H1 (cell line): ENCODE measurements around the gene CROCC2. TPM values are rescaled to one million over a fixed set of nuclear protein-coding genes. Genes with fewer than 3 reads are reported as not detected.

ENCODE experiments used
- CTCF ChIA-PET: fragments of 300-600 bp; sonication (Branson Sonifier 250); formaldehyde crosslinking; loops from one replicate; lab custom pipeline; 2021; ENCODE audit not compliant: partially characterized antibody; lab: Charles Lee
- POLR2A ChIA-PET: fragments of 300-600 bp; sonication (Branson Sonifier 250); formaldehyde crosslinking; loops from one replicate; lab custom pipeline; 2021; ENCODE audit warnings: inconsistent platforms; ENCODE audit not compliant: partially characterized antibody; lab: Charles Lee
- DNase-seq, 2 experiments: peaks; one replicate each; pipeline versions ENCODE4 v3.0.0 to v3.0.0-alpha.2; 2010 to 2022; ENCODE audit warnings: low spot score in 2 of 2, low read depth in 1 of 2, mixed read lengths in 1 of 2
- FAIRE-seq: peaks from 2 replicates; lab custom pipeline; 2011; peaks lifted over from hg19 to GRCh38; lab: Jason Lieb, UNC
- H2AFZ ChIP-seq: 2 replicates; pipeline ENCODE4 v1.8.1; 2012; ENCODE audit warnings: low read length, inconsistent platforms
- H2AK5ac ChIP-seq: 2 replicates; pipeline ENCODE4 v1.6.1; 2013; ENCODE audit warnings: low read depth, low read length
- H2BK120ac ChIP-seq: replicated peaks from 2 replicates; pipeline ENCODE3; 2013; ENCODE audit warnings: low read depth, low read length, inconsistent platforms
- H2BK12ac ChIP-seq: 2 replicates; pipeline ENCODE4 v1.6.1; 2013; ENCODE audit warnings: low read depth, low read length
- H2BK15ac ChIP-seq: 2 replicates; pipeline ENCODE4 v1.6.1; 2013; ENCODE audit warnings: low read length
- H2BK20ac ChIP-seq: 2 replicates; pipeline ENCODE4 v1.6.1; 2013; ENCODE audit warnings: low read length
- H2BK5ac ChIP-seq: 2 replicates; pipeline ENCODE4 v1.6.1; 2013; ENCODE audit warnings: low read depth, low read length
- H3K14ac ChIP-seq: 2 replicates; pipeline ENCODE4 v1.6.1; 2013; ENCODE audit warnings: inconsistent platforms; ENCODE audit not compliant: insufficient read length
- H3K18ac ChIP-seq: 2 replicates; pipeline ENCODE4 v1.6.1; 2013; ENCODE audit warnings: low read length; ENCODE audit errors: extremely low read depth
- H3K23ac ChIP-seq: 2 replicates; pipeline ENCODE4 v1.6.1; 2013; ENCODE audit warnings: inconsistent platforms; ENCODE audit not compliant: insufficient read length
- H3K23me2 ChIP-seq: 2 replicates; pipeline ENCODE4 v1.6.1; 2013; ENCODE audit warnings: low read depth, low read length
- H3K27ac ChIP-seq: 2 replicates; pipeline ENCODE4 v1.6.1; 2011; ENCODE audit warnings: low read depth, low read length, inconsistent platforms
- H3K27me3 ChIP-seq, 4 experiments: replicated peaks in 1 of 4; 1 replicate in 1 of 4; 2 replicates in 3 of 4; pipeline versions ENCODE4 v1.6.1 to v1.8.1; 2011 to 2013; ENCODE audit warnings: low read length in 3 of 4, mild to moderate bottlenecking in 3 of 4, inconsistent platforms in 2 of 4, mixed read lengths in 2 of 4, moderate library complexity in 1 of 4; ENCODE audit not compliant: control insufficient read depth in 3 of 4, insufficient read depth in 3 of 4; ENCODE audit errors: extremely low read depth in 1 of 4
- H3K36me3 ChIP-seq, 4 experiments: 2 replicates each; pipeline versions ENCODE4 v1.6.1 to v1.8.1; 2011 to 2013; ENCODE audit warnings: mild to moderate bottlenecking in 4 of 4, low read length in 3 of 4, moderate library complexity in 2 of 4, control low read depth in 1 of 4, inconsistent platforms in 1 of 4; ENCODE audit not compliant: insufficient read depth in 4 of 4, control insufficient read depth in 2 of 4
- H3K4ac ChIP-seq: replicated peaks from 2 replicates; pipeline ENCODE3; 2013; ENCODE audit warnings: low read length, low read depth, mixed read lengths, inconsistent platforms; ENCODE audit not compliant: insufficient read length
- H3K4me1 ChIP-seq, 4 experiments: replicated peaks in 1 of 4; 1 replicate in 1 of 4; 2 replicates in 3 of 4; pipeline versions ENCODE4 v1.6.1 to v1.8.1; 2011 to 2013; ENCODE audit warnings: low read length in 3 of 4, inconsistent platforms in 2 of 4, mixed read lengths in 1 of 4; ENCODE audit not compliant: insufficient read depth in 4 of 4, control insufficient read depth in 3 of 4
- H3K4me2 ChIP-seq, 2 experiments: 2 replicates each; pipeline versions ENCODE4 v1.6.1 to v1.8.1; 2011 to 2013; ENCODE audit warnings: low read depth in 2 of 2, low read length in 2 of 2, control low read depth in 1 of 2, inconsistent platforms in 1 of 2, mild to moderate bottlenecking in 1 of 2; ENCODE audit not compliant: insufficient read depth in 1 of 2
- H3K4me3 ChIP-seq, 4 experiments: fragments of 200-600, 300-600 bp in 1 of 4; sonication (generic), shearing (Covaris generic), sonication (Bioruptor Twin) in 1 of 4; 2 replicates each; pipeline versions ENCODE4 v1.5.1 to v1.8.1; 2011 to 2016; ENCODE audit warnings: low read length in 4 of 4, low read depth in 3 of 4, control low read depth in 2 of 4, inconsistent platforms in 2 of 4, mild to moderate bottlenecking in 2 of 4, mixed read lengths in 1 of 4, moderate library complexity in 1 of 4; ENCODE audit not compliant: insufficient read depth in 2 of 4; ENCODE audit errors: extremely low read depth in 1 of 4
- H3K56ac ChIP-seq: replicated peaks from 2 replicates; pipeline ENCODE3; 2013; ENCODE audit warnings: low read depth, mild to moderate bottlenecking, mixed read lengths, low read length, inconsistent platforms; ENCODE audit not compliant: insufficient read length
- H3K79me1 ChIP-seq: 2 replicates; pipeline ENCODE4 v1.6.1; 2013; ENCODE audit warnings: low read depth, low read length, control low read depth
- H3K79me2 ChIP-seq, 2 experiments: 2 replicates each; pipeline versions ENCODE4 v1.6.1 to v1.8.1; 2012 to 2013; ENCODE audit warnings: low read length in 2 of 2, mild to moderate bottlenecking in 2 of 2, inconsistent platforms in 1 of 2; ENCODE audit not compliant: insufficient read depth in 2 of 2, control insufficient read depth in 1 of 2
- H3K9ac ChIP-seq, 4 experiments: replicated peaks in 1 of 4; 1 replicate in 1 of 4; 2 replicates in 3 of 4; pipeline versions ENCODE4 v1.6.1 to v1.8.1; 2011 to 2013; ENCODE audit warnings: low read depth in 3 of 4, low read length in 3 of 4, control low read depth in 2 of 4, mild to moderate bottlenecking in 2 of 4, moderate library complexity in 2 of 4, inconsistent platforms in 1 of 4; ENCODE audit errors: extremely low read depth in 1 of 4
- H3K9me3 ChIP-seq, 2 experiments: 2 replicates each; pipeline versions ENCODE4 v1.6.1 to v1.8.1; 2012 to 2013; ENCODE audit warnings: mild to moderate bottlenecking in 2 of 2, moderate library complexity in 2 of 2, control low read depth in 1 of 2, inconsistent platforms in 1 of 2, low read depth in 1 of 2, low read length in 1 of 2, mixed read lengths in 1 of 2; ENCODE audit not compliant: insufficient read depth in 2 of 2
- H4K20me1 ChIP-seq, 2 experiments: replicated peaks in 1 of 2; 2 replicates each; pipeline versions ENCODE3 to v1.8.1; 2011 to 2013; ENCODE audit warnings: inconsistent platforms in 2 of 2, low read length in 2 of 2, mild to moderate bottlenecking in 1 of 2; ENCODE audit not compliant: insufficient read depth in 2 of 2, control insufficient read depth in 1 of 2
- H4K5ac ChIP-seq: 2 replicates; pipeline ENCODE4 v1.6.1; 2013; ENCODE audit warnings: low read length, low read depth, mixed read lengths, inconsistent platforms; ENCODE audit not compliant: insufficient read length
- H4K8ac ChIP-seq: 2 replicates; pipeline ENCODE4 v1.8.0; 2013; ENCODE audit warnings: mild to moderate bottlenecking, moderate library complexity, low read length, inconsistent platforms; ENCODE audit not compliant: insufficient read depth; ENCODE audit errors: extremely low read depth
- H4K91ac ChIP-seq: replicated peaks from 2 replicates; pipeline ENCODE3; 2013; ENCODE audit warnings: low read length, mixed read lengths, inconsistent platforms; ENCODE audit not compliant: insufficient read length
- ASH2L ChIP-seq: fragments of 200-600, 300-600 bp; sonication (generic); IDR thresholded peaks from one replicate; pipeline ENCODE4 v1.7.1; 2017; ENCODE audit warnings: low read length
- CTCF ChIP-seq, 3 experiments: IDR thresholded peaks; 1 replicate in 2 of 3; 2 replicates in 1 of 3; pipeline versions ENCODE4 v1.5.1 to v1.6.1; 2011; ENCODE audit warnings: low read length in 3 of 3, mild to moderate bottlenecking in 3 of 3, inconsistent platforms in 2 of 3, low read depth in 1 of 3, moderate library complexity in 1 of 3; ENCODE audit not compliant: insufficient read depth in 1 of 3; ENCODE audit errors: control extremely low read depth in 1 of 3
- E2F6 ChIP-seq: IDR thresholded peaks from 2 replicates; pipeline ENCODE4 v1.6.1; 2012; ENCODE audit warnings: inconsistent platforms
- RBBP5 ChIP-seq: IDR thresholded peaks from 2 replicates; pipeline ENCODE4 v1.7.1; 2012; ENCODE audit warnings: low read depth, mild to moderate bottlenecking, inconsistent platforms, low read length, moderate library complexity, borderline replicate concordance
- SP1 ChIP-seq: IDR thresholded peaks from 2 replicates; pipeline ENCODE4 v1.6.1; 2011; ENCODE audit warnings: low read depth, low read length
- SUZ12 ChIP-seq: fragments of 200-600 bp; sonication (generic); IDR thresholded peaks from 2 replicates; pipeline ENCODE4 v1.6.1; 2012; ENCODE audit warnings: mild to moderate bottlenecking, inconsistent platforms, low read length, moderate library complexity, mixed read lengths
- USF2 ChIP-seq: IDR thresholded peaks from 2 replicates; pipeline ENCODE4 v1.6.1; 2011; ENCODE audit warnings: low read length, improper control_type of control experiment
- WGBS, 2 experiments: shearing (Covaris generic) in 1 of 2; methylation state at CpG; one replicate each; pipeline versions ENCODE4 v1.1.6 to v1.1.7; 2013 to 2015; ENCODE audit warnings: low lambda C conversion rate in 2 of 2, mixed read lengths in 2 of 2, inconsistent platforms in 1 of 2, low coverage in 1 of 2, missing lambda C conversion rate in 1 of 2; ENCODE audit not compliant: insufficient replicate concordance in 2 of 2, insufficient coverage in 1 of 2, insufficient read length in 1 of 2; ENCODE audit errors: extremely low coverage in 1 of 2, missing lambda C conversion rate in 1 of 2; 5-methylcytosine and 5-hydroxymethylcytosine counted together
- polyA plus RNA-seq, 7 experiments: library from polyadenylated mRNA; depleted of rRNA in 3 of 7; stranded (reverse) in 5 of 7; unstranded in 2 of 7; fragments of >200 nt in 5 of 7; fragments of 200-250 nt in 2 of 7; gene quantifications; 1 replicate in 5 of 7; 2 replicates in 1 of 7; 4 replicates in 1 of 7; pipeline versions ENCODE4 v1.2.1 to v1.2.3, GENCODE V29; 2011 to 2013; ENCODE audit warnings: missing spikeins in 2 of 7, mixed read lengths in 2 of 7
- total RNA-seq: library from RNA; stranded (reverse); fragmentation: NEBNext Ultra II Directional; extraction: Animal tissue kit (Norgen Biotek cat#: 25700); gene quantifications from 2 replicates; pipeline ENCODE4 v1.2.1, GENCODE V29; 2021

The CROCC2 gene
- total and polyA plus RNA-seq, 2 of the 8 experiments (the other 6 are each of a cell fraction or from before 2014, with no cell fraction given), result not detected

- Histone ChIP-seq H3K27me3 (no peaks in the 10 kb centered on the region), H3K14ac (no peak overlapping the region), H4K8ac (peak overlapping the region; percentile 57; the same call in 1 of the 2 replicates), H3K27ac (no peak overlapping the region), H2AK5ac (no peak overlapping the region), H2AFZ (no peak overlapping the region), H2BK20ac (no peak overlapping the region), H3K18ac (no peak overlapping the region), H4K91ac (no peak overlapping the region), H3K4me1 (peaks cover 0 to 4% (median under 1%) of the 10 kb centered on the region in 4 experiments; a peak in 3 of 7 replicates), H3K23me2 (peaks cover 13% of the 10 kb centered on the region; the same call in 1 of the 2 replicates), H3K79me1 (no peaks in the 10 kb centered on the region), H3K23ac (no peak overlapping the region), H3K4me2 (no peak overlapping the region), H3K56ac (no peak overlapping the region), H4K5ac (no peak overlapping the region), H3K4me3 (no peak overlapping the region), H4K20me1 (peaks cover 0 to 9% of the 10 kb centered on the region in 2 experiments), H3K9me3 (no peaks in the 10 kb centered on the region; a peak in 1 of 4 replicates), H3K79me2 (no peaks in the 10 kb centered on the region), H2BK15ac (no peak overlapping the region), H3K9ac (no peak overlapping the region), H3K4ac (no peak overlapping the region), H2BK120ac (no peak overlapping the region), H3K36me3 (no peaks in the 10 kb centered on the region), H2BK5ac (no peak overlapping the region), H2BK12ac (no peak overlapping the region)
- no peak for FAIRE-seq
- POLR2A ChIA-PET, result interaction anchor here (1.4 kb wide), 1 partner anchor 10 kb away, joined by 4 read pairs; no protein-coding TSS in a partner anchor
- WGBS, 2 experiments, result 90% methylated on average over 14 of the region's 14 CpGs; no CpG with 5 or more reads in 1 of the 2 experiments
- DNase-seq, result peak in 1 of 2 experiments; percentile 19
- CTCF ChIA-PET, result interaction anchor here (0.6 to 0.8 kb wide), 2 partner anchors 118 to 239 kb away, joined by 3 read pairs; no protein-coding TSS in a partner anchor
- no peak for TF ChIP-seq SUZ12
- no peak for TF ChIP-seq CTCF (IDR thresholded peaks at IDR 0.05; ENCODE audit: control extremely low read depth in 1 of 3, insufficient read depth in 1 of 3, low read depth in 1 of 3, low read length in 3 of 3)
- no peak for TF ChIP-seq RBBP5
- TF ChIP-seq ASH2L, result no peak
- no peak for TF ChIP-seq SP1
- no peak for TF ChIP-seq USF2
- no peak for TF ChIP-seq E2F6
Observed at GRCh38 chr2:240952496-240953246, 46.5 kb downstream of the CROCC2 start.
